VCaP (cell line): ENCODE results near the gene PAFAH1B1.

ENCODE experiments used
- H3K27ac ChIP-seq: fragments of 450-650 bp; 2 replicates; pipeline ENCODE4 v1.5.1; 2017
- CTCF ChIP-seq: fragments of 450-650 bp; conservative IDR thresholded peaks from 2 replicates; pipeline ENCODE4 v1.5.1; 2017; ENCODE audit warnings: mild to moderate bottlenecking, moderate library complexity

Gene PAFAH1B1

GRCh38 chr17:2580151-2580550, 13.3 kb upstream of the PAFAH1B1 start:
- TF ChIP-seq CTCF = no peak
- peak overlapping the region; percentile 19; the same call in 1 of the 2 replicates for H3K27ac ChIP-seq

- peak overlapping the region; percentile 19; the same call in 1 of the 2 replicates for H3K27ac ChIP-seq
- no peak for TF ChIP-seq CTCF
Observed at GRCh38 chr17:2580661-2581060, 12.8 kb upstream of the PAFAH1B1 start.

GRCh38 chr17:2582493-2582892, 11.0 kb upstream of the PAFAH1B1 start:
- TF ChIP-seq CTCF = no peak
- H3K27ac ChIP-seq = no peak overlapping the region

- H3K27ac ChIP-seq = no peak overlapping the region
- no peak for TF ChIP-seq CTCF
Observed at GRCh38 chr17:2591040-2591640, 2.3 kb upstream of the PAFAH1B1 start.

- peak overlapping the region; percentile 97 for H3K27ac ChIP-seq
- TF ChIP-seq CTCF = no peak
Observed at GRCh38 chr17:2593821-2594721, 617 bp downstream of the PAFAH1B1 start.

GRCh38 chr17:2594722-2595599, 1.5 kb downstream of the PAFAH1B1 start:
- peak overlapping the region; percentile 97 for H3K27ac ChIP-seq

More at GRCh38 chr17:2594722-2595599, 1.5 kb downstream of the PAFAH1B1 start:
- TF ChIP-seq CTCF = no peak
